Measurements from ENCODE around the gene CCDC86. TPM values are rescaled to one million over a fixed set of nuclear protein-coding genes. Genes with fewer than 3 reads are reported as not detected.

Gene CCDC86
- total RNA-seq, 4 donors from 2014 or later = 11.6 to 29.5 (median 21.8) TPM

GRCh38 chr11:60879104-60879503 lies 37.2 kb downstream of the CCDC86 start:
- H3K36me3 ChIP-seq = peaks cover 0 to 37% (median 20%) of the 10 kb centered on the region in 4 donors
- 88% methylated on average over 1 of the region's 1 CpG for WGBS
- no peaks in the 10 kb centered on the region for H3K9me3 ChIP-seq
- peaks cover 17 to 29% (median 22%) of the 10 kb centered on the region in 4 donors for H3K4me1 ChIP-seq
- H3K27ac ChIP-seq (replicated peaks in 1 of 4) = peak overlapping the region; percentile 70 to 80 (median 74)
- no peaks in the 10 kb centered on the region for H3K27me3 ChIP-seq
- no peak for TF ChIP-seq POLR2AphosphoS5 (IDR thresholded peaks at IDR 0.05)
- TF ChIP-seq POLR2A (IDR thresholded peaks at IDR 0.05; ENCODE audit: low read depth) = no peak
- TF ChIP-seq EP300 (IDR thresholded peaks at IDR 0.05) = no peak
- no peak for TF ChIP-seq CTCF (IDR thresholded peaks at IDR 0.05)
- DNase-seq (ENCODE audit: extremely low spot score) = no peak
- no peak overlapping the region for H3K4me3 ChIP-seq
- intact Hi-C loops (cut with DNase I) = no loop called here

- WGBS = 78% methylated on average over 5 of the region's 5 CpGs
- Histone ChIP-seq H3K36me3 (peaks cover 0 to 37% (median 20%) of the 10 kb centered on the region in 4 donors), H3K4me3 (no peak overlapping the region), H3K9me3 (no peaks in the 10 kb centered on the region), H3K4me1 (peaks cover 17 to 29% (median 22%) of the 10 kb centered on the region in 4 donors), H3K27ac (replicated peaks in 1 of 4) (no peak overlapping the region), H3K27me3 (no peaks in the 10 kb centered on the region)
- TF ChIP-seq EP300 (IDR thresholded peaks at IDR 0.05) (no peak), CTCF (IDR thresholded peaks at IDR 0.05) (no peak), POLR2A (IDR thresholded peaks at IDR 0.05; ENCODE audit: low read depth) (no peak), POLR2AphosphoS5 (IDR thresholded peaks at IDR 0.05) (no peak)
- DNase-seq (ENCODE audit: extremely low spot score) = no peak
- intact Hi-C loops (cut with DNase I) = no loop called here
These were observed 38.2 kb downstream of the CCDC86 start for GRCh38 chr11:60879971-60880588.

GRCh38 chr11:60880643-60881282 lies 38.9 kb downstream of the CCDC86 start:
- Histone ChIP-seq H3K27me3 (no peaks in the 10 kb centered on the region), H3K4me3 (no peak overlapping the region), H3K27ac (replicated peaks in 1 of 4) (no peak overlapping the region), H3K36me3 (peaks cover 0 to 37% (median 20%) of the 10 kb centered on the region in 4 donors), H3K9me3 (no peaks in the 10 kb centered on the region), H3K4me1 (peaks cover 17 to 29% (median 22%) of the 10 kb centered on the region in 4 donors)
- WGBS = 84% methylated on average over 8 of the region's 8 CpGs
- no peak for TF ChIP-seq EP300 (IDR thresholded peaks at IDR 0.05)
- no peak for TF ChIP-seq CTCF (IDR thresholded peaks at IDR 0.05)
- TF ChIP-seq POLR2AphosphoS5 (IDR thresholded peaks at IDR 0.05) = no peak
- intact Hi-C loops (cut with DNase I) = no loop called here
- DNase-seq (ENCODE audit: extremely low spot score) = no peak

GRCh38 chr11:60887556-60887955 lies 45.6 kb downstream of the CCDC86 start:
- H3K4me3 ChIP-seq = no peak overlapping the region
- TF ChIP-seq POLR2A (IDR thresholded peaks at IDR 0.05; ENCODE audit: low read depth) (no peak), EP300 (IDR thresholded peaks at IDR 0.05) (no peak), POLR2AphosphoS5 (IDR thresholded peaks at IDR 0.05) (no peak), CTCF (IDR thresholded peaks at IDR 0.05) (peak in 2 of 3 experiments; percentile 50 to 51)
- WGBS = 74% methylated on average over 4 of the region's 5 CpGs
- intact Hi-C loops (cut with DNase I) = no loop called here
- H3K36me3 ChIP-seq = peaks cover 3 to 44% (median 25%) of the 10 kb centered on the region in 4 donors
- H3K27me3 ChIP-seq = no peaks in the 10 kb centered on the region
- H3K9me3 ChIP-seq = no peaks in the 10 kb centered on the region
- no peak overlapping the region for H3K27ac ChIP-seq (replicated peaks in 1 of 4)
- no peak for DNase-seq (ENCODE audit: extremely low spot score)
- H3K4me1 ChIP-seq = peaks cover 0 to 15% (median 2%) of the 10 kb centered on the region in 4 donors
